Thyroid gland (tissue), 4 donors: ENCODE measurements around the gene MAGI1. TPM values are rescaled to one million over a fixed set of nuclear protein-coding genes. Genes with fewer than 3 reads are reported as not detected.

Experiments
- DNase-seq, 2 donors: peaks; one replicate each; pipeline ENCODE4 v3.0.0-alpha.2; 2019
- H3K27ac ChIP-seq, 3 donors: fragments of 200-600 bp; sonication (generic); 1 replicate in 2 of 3; 2 replicates in 1 of 3; pipeline ENCODE4 v1.5.1; 2016 to 2019; ENCODE audit warnings: mild to moderate bottlenecking in 1 of 3, moderate library complexity in 1 of 3
- H3K27me3 ChIP-seq: fragments of 200-600 bp; sonication (generic); one replicate; pipeline ENCODE4 v1.5.1; 2019
- H3K36me3 ChIP-seq, 2 donors: fragments of 200-600 bp; sonication (generic); one replicate each; pipeline ENCODE4 v1.5.1; 2016 to 2019
- H3K4me1 ChIP-seq, 2 donors: fragments of 200-600 bp; sonication (generic); one replicate each; pipeline ENCODE4 v1.5.1; 2017 to 2019
- H3K4me3 ChIP-seq, 3 donors: fragments of 200-600 bp; sonication (generic); replicated peaks in 1 of 3; 1 replicate in 2 of 3; 2 replicates in 1 of 3; pipeline ENCODE4 v1.5.1; 2016; ENCODE audit warnings: mild to moderate bottlenecking in 1 of 3
- H3K9me3 ChIP-seq: fragments of 200-600 bp; sonication (generic); one replicate; pipeline ENCODE4 v1.5.1; 2017
- CTCF ChIP-seq, 6 experiments: fragments of 200-600 bp in 3 of 6; fragments of 450-650 bp in 3 of 6; sonication (generic) in 3 of 6; IDR thresholded peaks; one replicate each; pipeline ENCODE4 v1.5.1; 2016 to 2019; ENCODE audit warnings: antibody characterized with exemption in 6 of 6, mild to moderate bottlenecking in 2 of 6, inconsistent platforms in 1 of 6, moderate library complexity in 1 of 6
- POLR2A ChIP-seq, 2 donors: fragments of 450-650 bp; IDR thresholded peaks; one replicate each; pipeline ENCODE4 v1.6.1; 2017; ENCODE audit warnings: antibody characterized with exemption in 2 of 2, mild to moderate bottlenecking in 2 of 2, moderate library complexity in 1 of 2
- WGBS, 2 donors: methylation state at CpG; one replicate each; pipeline ENCODE4 v1.1.5; 2017; 5-methylcytosine and 5-hydroxymethylcytosine counted together
- intact Hi-C: fragments of 100-400 bp; cut with DNase I; formaldehyde crosslinking; loops from one replicate; pipeline ENCODE4 v1.15.1; 2023
- total RNA-seq, 4 donors: library from RNA; depleted of rRNA; stranded (reverse); fragments of >200 nt; gene quantifications; one replicate each; pipeline ENCODE4 v1.2.3, GENCODE V29; 2016

MAGI1 gene
- total RNA-seq, 4 donors from 2014 or later, result 60.5 to 123 (median 87.5) TPM

GRCh38 chr3:65653731-65654130 lies 385.0 kb downstream of the MAGI1 start:
- DNase-seq, result no peak
- no peaks in the 10 kb centered on the region for H3K9me3 ChIP-seq
- intact Hi-C loops, result no loop called here
- no peaks in the 10 kb centered on the region for H3K36me3 ChIP-seq
- TF ChIP-seq CTCF (IDR thresholded peaks at IDR 0.05) (no peak), POLR2A (IDR thresholded peaks at IDR 0.05) (no peak)
- H3K27ac ChIP-seq, result no peak overlapping the region
- H3K4me3 ChIP-seq, result no peak overlapping the region
- WGBS, 2 donors, result 98% methylated on average over 1 of the region's 1 CpG
- no peaks in the 10 kb centered on the region for H3K27me3 ChIP-seq
- H3K4me1 ChIP-seq, result no peaks in the 10 kb centered on the region

GRCh38 chr3:65650247-65650646 lies 388.5 kb downstream of the MAGI1 start:
- Histone ChIP-seq H3K27me3 (no peaks in the 10 kb centered on the region), H3K27ac (no peak overlapping the region), H3K4me3 (no peak overlapping the region), H3K4me1 (no peaks in the 10 kb centered on the region), H3K36me3 (no peaks in the 10 kb centered on the region), H3K9me3 (no peaks in the 10 kb centered on the region)
- 94% methylated on average over 2 of the region's 2 CpGs for WGBS, 2 donors
- intact Hi-C loops, result no loop called here
- no peak for DNase-seq
- no peak for TF ChIP-seq POLR2A (IDR thresholded peaks at IDR 0.05)
- no peak for TF ChIP-seq CTCF (IDR thresholded peaks at IDR 0.05)

GRCh38 chr3:65647369-65647768 lies 391.3 kb downstream of the MAGI1 start:
- Histone ChIP-seq H3K27me3 (no peaks in the 10 kb centered on the region), H3K36me3 (no peaks in the 10 kb centered on the region), H3K4me1 (peaks cover 8% of the 10 kb centered on the region in 2 donors), H3K4me3 (no peak overlapping the region), H3K9me3 (no peaks in the 10 kb centered on the region), H3K27ac (no peak overlapping the region)
- intact Hi-C loops, result no loop called here
- WGBS, 2 donors, result 95 to 96% methylated on average over 1 of the region's 1 CpG
- DNase-seq, result no peak
- TF ChIP-seq POLR2A (IDR thresholded peaks at IDR 0.05), result no peak
- TF ChIP-seq CTCF (IDR thresholded peaks at IDR 0.05), result no peak

GRCh38 chr3:65642883-65643282 lies 395.8 kb downstream of the MAGI1 start:
- Histone ChIP-seq H3K9me3 (no peaks in the 10 kb centered on the region), H3K36me3 (no peaks in the 10 kb centered on the region), H3K4me3 (no peak overlapping the region), H3K4me1 (peaks cover 12 to 14% of the 10 kb centered on the region in 2 donors), H3K27ac (no peak overlapping the region), H3K27me3 (no peaks in the 10 kb centered on the region)
- WGBS, 2 donors, result 13 to 19% methylated on average over 1 of the region's 1 CpG
- DNase-seq, result no peak
- TF ChIP-seq CTCF (IDR thresholded peaks at IDR 0.05), result no peak
- no peak for TF ChIP-seq POLR2A (IDR thresholded peaks at IDR 0.05)
- intact Hi-C loops, result no loop called here

GRCh38 chr3:65641777-65642176 lies 396.9 kb downstream of the MAGI1 start:
- Histone ChIP-seq H3K9me3 (no peaks in the 10 kb centered on the region), H3K4me1 (peaks cover 14 to 15% of the 10 kb centered on the region in 2 donors), H3K36me3 (no peaks in the 10 kb centered on the region), H3K27me3 (no peaks in the 10 kb centered on the region), H3K27ac (no peak overlapping the region), H3K4me3 (no peak overlapping the region)
- DNase-seq, result no peak
- TF ChIP-seq CTCF (IDR thresholded peaks at IDR 0.05) (no peak), POLR2A (IDR thresholded peaks at IDR 0.05) (no peak)
- 68 to 76% methylated on average over 2 of the region's 2 CpGs for WGBS, 2 donors
- intact Hi-C loops, result no loop called here
